NCI-H1436 treated with DMSO at 0.1 percent for 48 hours (cell line): ENCODE results near the gene ATP8A2.
"Not testable (repeated sequence)": the region's sequence is repeated elsewhere in the genome, so short reads cannot be mapped to it uniquely, and the experiment has no call there.

Experiments
- DNase-seq: peaks from one replicate; lab custom pipeline; 2025; lab: John Stamatoyannopoulos, UW

ATP8A2 gene

DNA sequence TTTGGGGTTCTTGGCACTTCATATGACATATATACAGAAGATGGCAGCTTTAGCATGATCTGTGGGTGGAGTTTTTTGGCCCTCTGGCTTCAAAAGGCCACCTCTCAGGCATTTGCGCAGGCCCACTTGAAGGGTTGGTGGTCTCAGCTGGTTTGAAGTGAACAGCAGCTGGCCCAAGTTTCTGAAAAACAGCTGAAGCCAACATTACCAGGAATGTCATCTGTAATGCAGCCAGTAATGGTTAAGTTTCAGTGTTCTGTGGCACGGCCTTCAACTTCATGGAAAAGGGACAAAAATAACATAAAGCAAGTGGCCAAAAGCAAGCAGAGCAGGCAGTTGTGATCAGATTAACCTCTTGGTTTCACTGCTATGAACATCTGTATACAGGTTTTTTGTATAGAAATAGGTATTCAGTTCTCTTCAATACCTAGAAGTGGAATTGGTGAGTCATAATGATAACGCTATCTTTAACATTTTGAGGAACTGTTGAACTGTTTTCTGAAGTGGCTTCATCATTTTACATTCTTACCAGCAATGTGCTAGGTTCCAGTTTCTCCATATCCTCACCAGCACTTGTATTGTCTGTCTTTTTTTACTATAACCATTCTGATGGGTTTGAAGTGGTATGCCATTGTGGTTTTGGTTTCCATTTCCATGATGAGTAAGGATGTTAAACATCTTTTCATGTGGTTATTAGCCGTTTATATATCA is 434.6 kb downstream of the ATP8A2 start:
- no peak for DNase-seq

DNA sequence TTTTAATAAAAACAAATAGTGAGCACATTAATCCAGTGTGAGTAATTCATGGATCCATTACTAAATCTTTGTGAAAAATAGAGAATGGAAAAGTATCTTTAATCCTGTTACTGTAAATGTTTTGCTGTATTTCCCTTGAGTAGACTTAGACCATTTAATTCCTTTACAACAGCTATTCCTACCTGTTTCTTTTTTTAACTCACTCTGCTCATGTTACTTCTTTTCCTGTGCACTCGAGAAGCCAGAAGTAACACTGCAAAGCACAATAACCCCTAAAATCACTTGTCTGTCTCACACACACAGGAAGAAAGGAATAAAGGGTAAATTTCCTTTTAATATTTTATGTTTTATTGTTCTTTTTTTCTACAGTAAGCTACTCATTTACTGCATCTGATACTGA is 435.8 kb downstream of the ATP8A2 start:
- no peak for DNase-seq

DNA sequence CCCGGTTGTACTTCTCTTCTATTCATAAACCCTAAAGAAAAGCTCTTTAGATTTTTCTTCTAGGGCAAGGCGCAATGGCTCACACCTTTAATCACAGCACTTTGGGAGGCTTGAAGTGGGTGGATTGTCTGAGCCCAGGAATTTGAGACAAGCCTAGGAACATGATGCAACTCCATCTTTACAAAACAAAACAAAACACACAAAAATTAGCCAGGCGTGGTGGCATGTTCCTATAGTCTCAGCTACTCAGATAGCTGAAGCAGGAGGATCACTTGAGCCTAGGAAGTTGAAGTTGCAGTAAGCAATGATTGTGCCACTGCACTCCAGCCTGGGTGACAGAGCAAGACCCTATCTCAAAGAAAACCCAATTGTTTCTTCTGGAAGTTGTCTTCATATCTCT is 439.7 kb downstream of the ATP8A2 start:
- no peak for DNase-seq

DNA sequence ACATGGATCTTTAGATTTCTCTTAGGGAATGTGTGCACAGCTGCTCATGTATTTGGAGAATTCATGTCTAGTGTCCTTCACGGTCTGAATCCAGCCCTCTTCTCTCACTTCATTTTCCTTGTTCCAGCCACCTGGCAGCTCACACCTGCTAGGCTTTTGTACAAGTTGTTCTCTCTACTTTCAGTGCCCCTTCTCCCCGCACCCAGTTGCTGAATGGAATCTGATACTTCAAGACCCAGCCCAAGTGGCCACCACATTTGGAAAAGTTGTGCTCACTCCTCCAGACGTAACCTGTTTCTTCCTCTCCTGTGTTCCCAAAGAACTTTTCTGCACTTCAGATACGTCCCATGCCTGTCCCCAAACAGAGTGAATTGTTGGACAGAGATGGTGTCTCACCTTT is 444.5 kb downstream of the ATP8A2 start:
- no peak for DNase-seq

DNA sequence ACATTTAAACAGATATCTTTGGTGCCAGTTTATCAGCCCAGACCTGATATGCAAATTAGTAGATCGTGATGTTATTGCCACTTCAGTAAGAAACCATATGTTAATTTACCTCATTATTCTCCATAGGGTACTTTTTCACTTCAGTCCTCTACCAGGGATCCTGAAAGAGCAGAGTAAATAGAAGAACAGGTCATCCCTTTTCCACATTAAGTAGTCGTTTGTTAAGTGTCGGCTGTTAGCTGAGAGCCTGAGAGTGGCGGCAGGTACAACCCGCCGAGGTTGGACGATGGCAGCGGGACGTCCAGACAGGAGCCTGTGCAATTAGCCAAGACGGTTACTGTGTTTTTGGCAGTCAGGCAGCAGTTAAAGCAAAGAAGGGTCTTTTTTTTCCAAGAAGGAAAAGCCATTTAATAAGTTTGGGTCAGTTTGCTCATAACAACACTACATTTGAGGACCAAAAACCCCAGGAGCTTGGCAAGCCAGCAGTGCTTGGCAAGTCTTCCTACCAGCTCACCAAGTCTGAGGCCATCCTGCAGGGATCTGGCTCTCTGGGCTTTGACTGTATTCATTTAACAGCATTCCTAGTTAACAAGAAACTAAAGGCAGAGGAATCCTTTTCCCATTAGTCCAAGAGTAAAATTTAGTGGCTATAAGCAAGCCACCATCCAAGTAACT is 448.2 kb downstream of the ATP8A2 start:
- DNase-seq = no peak

DNA sequence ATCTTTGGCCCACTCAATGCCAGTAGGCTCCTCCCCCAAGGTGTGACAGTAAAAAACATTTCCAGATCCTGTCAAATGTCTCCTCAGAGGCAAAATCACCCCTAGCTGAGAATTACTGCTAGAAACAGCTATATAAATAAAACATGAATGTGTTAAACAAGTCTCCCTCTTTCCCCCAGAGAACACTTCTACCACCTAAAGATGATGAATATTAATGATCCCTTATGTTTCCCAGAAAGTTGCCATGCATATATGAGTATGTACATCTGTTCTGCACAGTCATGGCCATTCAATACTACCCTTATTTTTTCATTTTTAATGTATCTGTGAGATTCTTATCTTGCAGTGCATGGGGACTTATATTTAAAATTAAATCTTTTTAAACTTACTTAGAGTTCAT is 450.0 kb downstream of the ATP8A2 start:
- no peak for DNase-seq

DNA sequence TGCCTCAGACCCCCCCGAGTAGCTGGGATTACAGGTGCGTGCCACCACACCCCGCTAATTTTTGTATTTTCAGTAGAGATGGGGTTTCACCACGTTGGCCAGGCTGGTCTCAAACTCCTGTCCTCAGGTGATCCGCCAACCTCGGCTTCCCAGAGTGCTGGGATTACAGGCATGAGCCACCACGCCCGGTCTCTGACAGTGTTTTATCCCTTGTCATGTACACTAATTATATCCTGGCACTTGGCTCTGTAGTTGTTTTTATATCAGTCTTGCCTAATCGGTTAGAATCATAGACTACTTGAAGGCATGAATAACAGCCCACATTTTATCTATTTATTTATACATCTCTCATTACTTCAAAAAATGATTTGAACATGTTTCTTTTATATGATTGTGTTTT is 455.4 kb downstream of the ATP8A2 start:
- not testable (repeated sequence) for DNase-seq

DNA sequence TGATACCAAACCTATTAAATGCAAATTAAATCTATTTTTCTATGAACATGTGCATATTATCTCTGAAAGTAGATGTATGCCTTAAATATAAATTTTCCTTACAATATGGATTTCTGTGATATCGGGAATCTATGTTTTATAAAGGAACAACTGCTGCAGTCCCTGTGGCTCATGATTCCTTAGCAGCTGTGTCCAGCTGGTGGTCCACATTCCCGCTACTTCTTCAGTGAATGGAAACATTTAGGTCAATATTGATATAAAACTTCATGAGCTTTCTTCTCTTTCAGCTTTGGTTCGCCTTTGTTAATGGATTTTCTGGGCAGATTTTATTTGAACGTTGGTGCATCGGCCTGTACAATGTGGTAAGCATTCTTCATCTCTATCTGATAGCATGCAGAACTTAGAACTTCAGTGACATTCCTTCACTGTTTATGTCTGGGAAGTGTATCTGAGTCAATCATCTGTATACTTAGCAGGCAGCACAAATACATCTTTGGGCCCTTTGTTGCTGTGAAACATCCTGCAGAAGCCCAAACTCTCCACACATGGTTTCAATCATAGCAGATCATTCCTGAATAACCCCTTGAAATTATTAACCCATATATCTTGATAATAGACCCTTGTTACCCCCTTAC is 456.2 kb downstream of the ATP8A2 start:
- no peak for DNase-seq

DNA sequence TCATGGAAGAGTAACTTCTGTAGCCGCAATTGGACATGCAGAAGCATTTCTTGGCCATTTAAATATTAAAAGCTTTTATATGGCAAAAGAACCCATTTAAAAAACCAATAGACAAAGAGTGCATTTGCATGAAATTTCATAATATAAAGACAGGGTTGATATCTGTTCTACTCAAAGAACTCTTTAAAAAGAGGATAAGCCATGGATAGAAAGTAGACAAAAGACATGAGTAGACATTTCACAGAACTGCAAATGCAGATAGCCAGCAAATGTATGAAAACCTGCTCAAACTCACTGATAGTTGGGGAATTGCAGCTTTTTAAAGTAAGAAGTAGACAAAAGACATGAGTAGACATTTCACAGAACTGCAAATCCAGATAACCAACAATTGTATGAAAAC is 462.0 kb downstream of the ATP8A2 start:
- no peak for DNase-seq

DNA sequence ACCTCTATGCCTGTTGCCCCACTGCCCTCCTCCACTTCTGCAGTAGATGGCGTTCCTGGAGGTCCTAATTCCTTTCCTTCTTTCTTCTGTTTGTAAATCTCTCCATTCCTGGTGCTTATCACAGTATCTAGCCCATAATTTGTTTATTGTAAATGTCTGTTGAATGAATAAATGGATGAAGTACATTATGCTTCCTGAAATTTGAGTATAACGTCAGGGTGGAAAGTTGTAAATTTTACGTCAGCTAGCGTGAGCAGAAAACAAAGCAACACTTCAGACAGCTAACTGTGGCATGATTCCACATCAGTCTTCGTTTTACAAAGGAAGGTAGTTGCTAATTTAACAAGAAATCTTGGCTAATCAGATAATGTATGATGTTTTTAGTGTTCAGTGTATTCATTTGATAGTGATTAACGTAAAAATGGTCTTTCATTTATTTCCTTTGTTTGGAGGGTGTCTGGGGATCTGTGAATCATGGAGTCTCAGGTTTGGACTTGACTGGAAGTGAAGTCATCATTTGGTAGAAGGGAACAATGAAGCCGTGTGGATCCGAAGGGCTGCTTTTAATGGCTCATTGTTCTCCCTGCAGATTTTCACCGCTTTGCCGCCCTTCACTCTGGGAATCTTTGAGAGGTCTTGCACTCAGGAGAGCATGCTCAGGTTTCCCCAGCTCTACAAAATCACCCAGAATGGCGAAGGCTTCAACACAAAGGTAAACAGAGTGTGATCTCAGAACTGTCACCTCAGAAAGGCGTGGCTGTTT is 465.0 kb downstream of the ATP8A2 start:
- no peak for DNase-seq

DNA sequence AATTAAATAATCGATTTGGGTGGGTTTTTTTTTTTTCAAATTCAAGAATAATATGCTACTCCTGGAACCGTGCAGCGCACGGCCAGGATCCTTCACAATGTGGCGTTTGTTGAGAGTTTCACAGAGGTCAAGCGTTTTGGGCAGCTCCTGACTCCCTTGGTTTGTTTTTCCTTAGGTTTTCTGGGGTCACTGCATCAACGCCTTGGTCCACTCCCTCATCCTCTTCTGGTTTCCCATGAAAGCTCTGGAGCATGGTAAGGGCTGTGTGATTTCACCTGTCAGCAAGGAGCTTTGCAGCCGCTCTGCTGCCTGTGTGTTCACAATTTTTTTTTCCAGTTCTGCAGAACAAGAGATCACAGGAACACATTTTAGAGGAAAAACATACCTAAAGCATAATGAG is 467.6 kb downstream of the ATP8A2 start:
- no peak for DNase-seq

DNA sequence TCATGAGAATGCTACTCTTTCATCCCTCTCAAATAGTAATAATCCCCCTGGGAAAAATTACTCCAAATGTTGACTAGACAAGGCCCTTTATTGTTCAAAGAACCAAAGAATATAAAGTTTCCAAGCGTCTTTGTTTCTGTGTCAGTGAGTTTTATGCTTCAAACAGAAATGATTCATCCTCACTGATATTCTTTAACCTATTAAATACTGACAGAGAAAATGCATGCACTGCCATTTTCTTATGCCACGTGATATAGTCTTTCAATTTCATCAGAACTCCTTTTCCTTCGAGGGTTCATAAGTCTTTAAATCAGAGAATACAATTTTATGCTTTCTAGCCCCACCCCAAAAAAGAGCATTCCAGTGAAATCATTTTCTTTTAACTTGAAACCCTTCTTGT is 468.5 kb downstream of the ATP8A2 start:
- no peak for DNase-seq

DNA sequence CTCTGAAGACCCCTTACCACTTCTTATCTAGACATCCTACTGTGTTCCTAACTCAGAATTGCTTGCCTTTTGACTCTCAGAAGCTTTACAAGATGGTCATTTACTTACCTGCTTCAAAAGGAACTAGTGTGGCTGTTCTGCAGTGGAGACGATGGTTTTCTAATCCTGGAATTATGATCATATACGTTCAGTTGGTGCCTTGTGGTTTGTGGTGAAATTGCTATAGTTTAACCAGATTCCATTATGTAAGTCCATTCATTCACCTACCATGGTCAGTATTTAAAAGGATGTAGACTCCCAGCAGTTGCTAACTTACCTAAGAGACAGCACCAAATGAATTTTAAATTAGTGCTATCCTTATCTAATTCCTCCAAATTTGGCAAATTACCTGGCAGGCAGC is 469.2 kb downstream of the ATP8A2 start:
- DNase-seq = no peak

DNA sequence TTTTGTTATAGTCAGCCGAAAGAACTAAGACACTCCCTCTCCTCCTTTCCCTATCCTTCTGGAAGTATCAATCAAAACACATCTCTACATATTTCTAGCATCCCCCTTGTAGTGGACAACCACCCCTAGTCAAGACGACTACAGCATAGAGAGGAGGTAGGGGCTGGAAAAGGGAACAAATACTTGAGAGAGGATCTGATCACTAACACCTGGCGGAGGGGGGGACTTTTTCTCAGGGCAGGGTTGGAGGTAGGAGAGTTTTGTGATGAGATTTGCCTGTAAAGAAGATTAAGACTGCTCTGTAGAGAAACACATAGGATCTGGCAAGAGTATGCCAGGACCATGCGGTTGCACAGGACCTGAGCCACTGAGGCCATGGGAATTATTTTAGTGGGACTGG is 471.9 kb downstream of the ATP8A2 start:
- DNase-seq = no peak

DNA sequence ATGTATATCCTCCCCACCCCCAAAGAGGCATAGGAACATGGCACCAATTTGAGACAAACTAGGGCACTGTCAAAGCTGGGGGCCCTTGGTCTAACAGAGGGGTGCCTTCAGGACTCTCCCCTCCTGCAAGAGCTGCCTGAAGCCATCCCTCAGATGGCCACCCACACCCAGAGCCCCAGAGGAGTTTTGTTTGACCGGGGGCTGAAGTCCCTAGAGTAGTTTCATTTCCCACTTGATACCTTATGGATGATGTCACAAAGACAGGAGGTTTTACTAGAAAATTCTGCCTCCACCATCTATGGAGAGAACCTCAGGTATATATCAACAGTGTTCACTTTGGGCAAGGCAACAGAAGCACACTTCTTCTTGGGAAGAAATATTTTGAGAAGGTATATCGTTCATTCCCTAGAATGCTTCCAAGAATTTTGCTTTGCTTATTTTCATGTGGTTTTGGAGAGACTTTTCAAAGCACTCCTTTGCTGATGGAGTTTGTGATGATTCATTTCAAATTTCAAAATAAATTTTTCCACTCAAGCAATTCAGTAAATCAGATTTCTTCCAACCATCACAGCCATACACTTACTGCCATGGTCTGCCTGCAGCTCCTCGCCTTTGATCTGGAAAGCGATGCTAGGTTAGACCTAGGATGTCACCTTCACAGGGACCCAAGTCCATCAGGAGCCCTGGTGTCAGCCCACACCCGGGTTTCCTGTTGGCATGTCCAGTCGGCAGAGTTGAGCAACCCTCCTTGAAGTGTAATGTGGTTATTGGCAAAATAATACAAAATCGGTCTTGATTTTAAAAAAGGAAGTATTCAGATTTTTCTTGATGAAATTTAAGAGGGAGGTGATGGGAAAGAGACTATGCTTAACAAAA is 473.0 kb downstream of the ATP8A2 start:
- DNase-seq = no peak

DNA sequence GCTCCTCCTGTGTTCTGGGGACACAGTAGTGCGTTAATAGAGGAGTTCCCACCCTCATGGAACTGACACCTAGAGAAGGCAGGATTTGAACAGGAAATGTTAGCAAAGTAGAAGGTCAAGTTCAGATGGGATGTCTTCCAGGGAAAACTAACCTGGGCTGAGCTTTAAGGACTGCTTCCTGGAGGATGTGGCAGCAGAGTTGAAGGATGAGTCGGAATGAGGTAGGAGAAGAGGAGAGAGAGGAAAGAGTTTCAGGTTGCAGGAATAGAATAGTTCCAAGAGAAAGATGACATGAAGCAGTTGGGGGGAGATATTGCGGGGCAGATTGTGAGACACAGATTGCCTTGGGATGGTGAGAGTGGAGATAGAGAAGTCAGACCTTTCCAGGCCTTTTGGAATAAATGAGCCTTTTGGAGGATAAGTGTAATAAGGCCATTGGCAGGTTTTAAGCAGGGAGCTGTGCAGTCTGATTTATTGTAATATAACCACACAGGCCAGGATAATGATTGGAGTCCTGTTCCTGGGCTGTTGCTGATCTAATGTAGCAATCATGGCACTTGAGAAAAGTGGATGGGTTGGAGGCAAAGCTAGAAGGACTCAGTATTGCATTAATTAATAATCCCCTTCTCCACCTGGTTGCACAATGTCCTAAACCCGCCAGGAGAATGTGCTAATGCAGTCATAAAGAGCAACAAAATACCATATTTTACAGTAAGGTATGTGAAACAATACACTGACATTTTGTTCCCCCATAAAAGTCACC is 474.6 kb downstream of the ATP8A2 start:
- no peak for DNase-seq

DNA sequence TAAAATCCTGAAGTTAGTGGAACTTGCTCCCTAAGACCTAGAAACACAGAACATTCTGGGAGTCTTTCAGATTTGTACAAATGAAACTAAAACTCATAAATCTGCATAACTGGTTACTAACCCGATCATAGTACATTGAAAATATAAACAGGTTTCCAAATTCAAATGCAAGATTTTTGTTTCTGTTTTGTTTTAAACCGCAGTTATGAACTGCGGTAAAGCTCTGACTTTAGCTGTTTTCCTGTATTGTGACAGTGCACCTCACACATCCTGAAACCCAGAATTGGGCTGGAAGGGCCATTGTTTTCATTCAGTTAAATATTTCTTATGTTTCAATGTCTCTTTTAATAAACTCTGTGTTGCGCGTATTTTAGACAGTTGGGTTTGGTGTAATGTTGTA is 475.4 kb downstream of the ATP8A2 start:
- no peak for DNase-seq

DNA sequence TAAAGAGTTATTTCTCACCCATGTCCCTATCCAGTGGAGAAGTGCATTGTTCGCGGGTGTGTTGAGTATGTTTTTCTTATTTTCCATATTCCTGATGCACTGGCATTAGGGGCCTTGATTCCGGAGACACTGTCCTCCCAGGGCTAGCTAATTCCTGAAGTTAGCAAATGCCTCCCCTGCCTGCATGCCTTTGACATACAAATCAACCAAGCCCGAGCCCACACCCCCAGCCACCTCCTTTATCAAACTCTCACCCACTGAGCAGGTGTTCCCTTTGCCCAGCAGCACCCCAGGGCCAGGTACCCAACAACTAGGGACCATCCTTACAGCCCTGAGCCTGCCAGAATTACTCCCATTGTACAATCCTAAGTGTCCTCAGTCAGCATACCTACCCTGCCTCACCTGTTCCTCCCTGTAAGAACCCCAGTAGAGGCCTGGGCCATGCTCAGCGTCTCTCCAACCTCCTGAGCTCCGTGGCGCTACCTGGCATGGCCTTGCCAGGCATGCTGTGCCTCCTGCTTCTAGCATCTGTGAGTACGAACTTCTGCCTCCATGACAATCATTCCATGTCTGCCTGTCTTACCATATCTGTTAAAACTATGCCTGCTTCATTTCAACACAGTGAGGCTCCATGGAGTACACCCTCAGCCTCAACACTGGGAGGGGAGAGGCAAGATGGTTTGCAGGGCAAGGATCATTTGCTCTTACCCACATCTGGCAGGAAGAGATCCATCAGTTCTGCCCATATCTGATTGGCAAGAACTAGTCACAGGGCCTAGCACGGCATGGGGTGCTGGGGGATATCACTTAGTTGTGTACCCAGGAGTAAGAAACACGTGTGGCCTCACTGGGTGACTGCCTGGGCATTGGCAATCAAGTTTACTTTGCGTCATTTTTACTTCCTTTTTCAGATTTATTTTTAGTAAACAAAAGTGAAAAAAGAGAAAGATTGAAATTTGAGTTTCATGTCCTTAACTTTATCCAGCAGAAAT is 476.2 kb downstream of the ATP8A2 start:
- no peak for DNase-seq

DNA sequence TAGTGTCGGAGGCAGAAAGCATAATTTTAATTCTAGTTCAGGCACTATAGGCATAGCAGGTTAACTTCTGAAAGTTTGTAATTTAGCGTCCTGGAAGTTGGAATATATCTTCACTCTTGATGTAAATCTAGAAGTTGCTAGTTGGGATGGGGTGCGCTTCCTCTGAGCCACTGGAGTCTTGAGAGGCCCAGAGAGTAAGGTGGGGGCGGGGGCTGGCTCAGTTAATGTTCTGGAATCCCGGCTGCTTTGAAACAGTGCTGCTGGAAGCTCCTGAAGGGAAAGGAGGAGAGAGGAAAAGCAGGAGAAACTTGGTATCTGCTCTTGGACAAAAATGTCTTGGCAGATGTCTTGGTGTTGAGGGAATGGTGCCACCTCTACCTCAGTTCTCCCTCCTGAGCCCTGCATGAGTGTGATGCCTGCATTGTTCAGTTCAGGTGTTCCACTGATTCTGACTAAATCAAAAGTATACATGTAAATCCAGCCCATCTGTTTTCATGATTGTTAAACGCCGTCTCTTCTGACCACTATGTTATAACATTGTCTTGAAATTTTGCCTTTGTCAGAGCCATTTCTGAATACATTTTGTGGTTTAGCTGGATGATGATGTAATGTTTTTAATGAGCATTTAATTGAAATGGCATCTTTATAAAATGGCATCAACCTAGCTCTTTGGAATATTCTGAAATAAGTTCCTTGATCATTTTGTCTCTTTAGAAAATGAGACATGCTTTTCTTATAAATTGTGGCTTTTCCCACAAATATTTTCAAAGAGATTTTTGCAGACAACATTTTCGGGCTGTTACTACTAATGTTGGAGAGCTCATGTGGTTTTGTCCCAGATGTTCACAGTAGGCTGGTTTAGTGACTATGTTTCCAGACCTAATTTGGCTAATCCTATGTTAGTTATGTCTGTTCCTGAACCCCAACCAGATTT is 477.3 kb downstream of the ATP8A2 start:
- no peak for DNase-seq
